ENCODE results near the gene PITPNC1.
"Not testable (repeated sequence)": the region's sequence is repeated elsewhere in the genome, so short reads cannot be mapped to it uniquely, and the experiment has no call there.

PITPNC1 gene

DNA sequence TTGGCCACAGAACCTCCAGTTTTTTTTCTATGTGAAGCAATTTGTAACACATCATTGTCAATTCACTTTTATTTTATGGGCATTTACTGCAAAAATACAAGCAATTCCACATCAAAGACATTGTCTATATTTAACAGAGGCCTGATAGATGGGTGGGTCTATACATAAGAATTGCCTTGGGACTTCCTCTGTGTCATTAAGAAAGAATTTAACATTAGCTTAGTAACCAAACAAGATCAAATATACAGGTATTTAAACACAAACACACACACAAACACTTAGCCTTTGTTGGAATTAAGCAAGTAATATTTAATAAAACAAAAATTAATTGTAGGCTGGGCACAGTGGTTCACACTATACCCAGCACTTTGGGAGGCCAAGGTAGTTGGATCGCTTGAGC is 4.3 kb upstream of the PITPNC1 start:
- no peak for DNase-seq

DNA sequence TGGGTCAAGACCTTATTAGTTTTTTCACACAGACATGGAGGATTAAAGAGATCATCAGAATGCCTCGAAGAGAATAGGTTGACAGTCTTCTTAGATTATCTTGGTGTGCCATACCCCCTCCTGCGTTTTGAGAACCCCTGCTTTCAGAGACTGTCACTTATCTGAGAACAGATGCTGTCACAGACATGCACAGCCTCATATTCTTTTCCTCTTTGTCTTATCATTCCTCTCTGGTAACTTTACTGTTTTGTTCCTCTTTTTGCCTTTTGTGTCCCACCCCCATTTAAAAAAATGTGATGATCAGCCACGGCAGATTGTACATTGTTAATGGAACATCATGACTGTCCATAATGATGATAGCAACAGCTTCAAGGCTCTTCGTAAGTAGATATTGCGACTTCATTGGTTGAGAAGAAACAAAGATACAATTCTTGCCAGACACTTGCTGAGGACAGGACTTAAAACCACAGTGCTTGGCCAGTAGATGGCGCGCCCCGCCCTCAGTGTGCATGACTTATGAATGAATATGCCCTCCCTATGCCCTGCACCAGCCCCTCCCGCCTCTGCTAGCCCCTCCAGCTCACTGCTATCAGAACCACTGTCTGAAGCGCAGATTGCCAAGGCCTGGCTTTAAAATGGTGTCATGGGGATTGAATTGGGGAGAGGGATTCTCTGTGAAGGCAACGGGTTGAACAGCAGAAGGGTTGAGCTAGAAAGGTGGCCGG is 2.6 kb upstream of the PITPNC1 start:
- DNase-seq = peak; percentile 91

DNA sequence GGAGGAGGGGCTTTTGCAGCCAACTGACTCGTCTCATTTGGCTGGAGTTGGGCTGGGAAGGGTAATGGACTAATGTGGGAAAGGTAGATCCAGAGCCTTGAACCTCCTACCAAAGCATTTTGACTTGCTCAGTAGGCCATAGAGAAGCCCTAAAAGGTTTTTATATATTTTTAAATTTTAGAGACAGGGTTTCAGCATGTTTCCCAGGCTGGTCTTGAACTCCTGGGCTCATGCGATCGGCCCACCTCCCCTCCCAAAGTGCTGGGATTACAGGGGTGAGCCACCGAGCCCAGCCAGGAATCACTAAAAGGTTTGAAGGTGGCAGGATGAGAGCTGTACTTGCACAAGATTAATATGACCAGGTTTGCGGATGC is 2.0 kb upstream of the PITPNC1 start:
- DNase-seq = no peak

DNA sequence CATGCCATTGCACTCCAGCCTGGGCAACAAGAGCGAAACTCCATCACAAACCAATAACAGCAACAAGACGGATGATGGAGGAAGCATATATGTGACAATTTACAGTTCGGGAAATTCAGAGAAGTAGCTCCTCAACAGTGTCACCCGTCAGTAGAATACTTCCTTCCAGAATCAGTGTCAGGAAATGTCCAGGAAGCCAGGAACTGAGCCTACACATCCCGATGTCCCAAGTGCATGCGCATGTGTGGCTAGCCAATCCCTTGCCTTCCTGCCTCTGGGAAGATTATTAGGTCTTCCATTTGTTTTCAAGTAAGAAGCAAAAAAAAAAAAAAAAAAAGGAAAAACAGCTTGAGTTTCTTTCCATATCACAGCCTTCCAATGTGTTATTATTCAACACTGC is 1.4 kb upstream of the PITPNC1 start:
- DNase-seq = no peak

DNA sequence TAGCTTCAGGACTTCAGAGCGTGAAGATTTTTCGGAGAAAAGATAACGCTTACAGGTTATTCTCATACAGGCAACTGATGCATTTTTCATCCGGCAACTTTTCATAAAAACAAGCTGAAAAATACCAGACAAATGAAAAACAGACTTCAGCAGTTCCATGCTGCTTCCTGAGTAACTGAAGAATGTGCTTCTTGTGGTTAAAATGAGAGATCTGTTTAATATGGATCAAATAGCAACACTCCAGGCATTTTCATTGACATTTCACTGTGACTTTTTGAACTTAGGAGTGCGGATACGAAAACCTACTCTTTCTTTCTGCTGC is 705 bp upstream of the PITPNC1 start:
- no peak for DNase-seq

DNA sequence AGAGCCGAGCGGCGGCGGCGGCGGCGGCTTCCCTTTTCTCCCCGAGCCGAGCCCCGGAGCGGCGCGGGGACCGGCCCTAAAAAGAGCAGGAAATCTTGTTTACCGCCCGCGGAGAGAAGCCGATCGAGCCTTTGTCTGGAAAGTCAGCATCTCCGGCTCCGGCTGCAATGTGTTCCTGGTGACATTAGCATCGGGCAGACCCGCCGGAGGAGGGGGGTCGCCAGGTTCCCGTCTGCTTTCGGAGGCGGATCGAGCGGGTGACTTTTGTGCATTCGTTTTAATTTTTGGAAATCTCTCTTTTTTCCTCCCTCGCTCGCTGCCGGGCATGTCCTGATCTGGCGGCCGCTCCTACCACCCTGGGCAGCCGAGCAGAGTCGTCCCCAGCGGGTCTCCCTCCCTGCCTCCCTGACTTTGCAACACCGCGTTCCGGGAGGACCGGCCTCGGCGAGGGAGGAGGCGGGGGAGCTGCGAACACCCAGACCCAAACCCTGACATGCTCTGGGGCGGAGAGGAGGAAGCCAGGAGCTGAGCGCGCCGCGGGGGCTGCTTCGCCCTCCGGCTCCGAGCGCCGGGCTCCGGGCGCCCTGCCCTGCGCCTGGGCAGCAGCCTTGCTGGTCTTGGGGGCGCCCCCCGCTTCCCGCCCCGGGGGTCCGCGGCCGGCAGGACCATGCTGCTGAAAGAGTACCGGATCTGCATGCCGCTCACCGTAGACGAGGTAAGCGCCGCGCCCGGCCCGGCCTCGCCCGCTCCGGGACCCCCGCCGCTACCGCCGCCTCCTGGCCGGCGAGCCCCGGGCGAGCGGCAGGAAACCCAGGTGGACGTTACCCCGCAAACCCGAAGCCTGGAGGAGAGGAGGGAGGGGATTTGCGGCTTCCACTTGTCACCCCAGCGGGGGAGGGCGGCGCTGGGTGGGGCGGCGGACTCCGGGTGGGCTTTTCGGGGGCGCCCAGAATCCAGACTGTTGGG is 690 bp downstream of the PITPNC1 start:
- DNase-seq = peak; percentile 62

DNA sequence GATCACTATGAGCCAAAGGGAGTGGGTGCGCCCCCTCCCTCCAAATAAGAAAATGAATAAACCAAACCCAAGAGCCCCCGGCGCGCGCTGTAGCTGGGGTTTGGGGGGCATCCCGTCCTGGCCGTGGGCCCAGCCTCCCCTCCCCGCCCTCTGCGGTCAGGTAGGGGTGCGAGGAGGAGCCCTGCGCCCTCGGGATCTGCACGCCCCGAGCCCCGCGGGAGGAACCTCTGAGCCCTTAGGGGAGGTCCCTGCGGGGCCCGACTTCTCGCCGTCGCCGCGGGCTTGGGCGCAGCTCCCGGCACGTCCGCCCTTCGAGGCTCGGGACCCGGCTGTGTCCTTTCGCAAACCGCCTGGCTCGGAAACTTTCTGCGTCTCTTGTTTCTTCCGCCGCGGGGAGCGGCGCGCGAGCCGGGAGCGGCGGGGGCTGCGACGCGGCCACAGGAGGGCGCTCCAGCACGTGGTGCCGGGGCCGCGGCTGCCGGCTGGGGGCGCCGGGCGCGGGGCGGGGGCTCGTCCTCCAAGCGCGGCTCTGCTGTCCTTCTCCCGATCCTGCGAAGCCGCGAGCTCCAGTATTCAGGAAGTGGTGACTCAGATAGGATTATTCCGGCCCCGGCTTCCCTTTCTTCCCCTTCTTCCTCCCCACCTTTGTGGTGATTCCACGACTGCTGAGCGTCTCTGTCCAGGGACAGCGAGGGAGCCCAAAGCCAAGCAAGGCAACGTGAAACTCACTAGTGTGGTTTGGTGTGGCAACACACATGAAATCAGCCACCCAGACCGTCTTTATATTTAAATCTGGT is 1.6 kb downstream of the PITPNC1 start:
- DNase-seq = peak; percentile 78

DNA sequence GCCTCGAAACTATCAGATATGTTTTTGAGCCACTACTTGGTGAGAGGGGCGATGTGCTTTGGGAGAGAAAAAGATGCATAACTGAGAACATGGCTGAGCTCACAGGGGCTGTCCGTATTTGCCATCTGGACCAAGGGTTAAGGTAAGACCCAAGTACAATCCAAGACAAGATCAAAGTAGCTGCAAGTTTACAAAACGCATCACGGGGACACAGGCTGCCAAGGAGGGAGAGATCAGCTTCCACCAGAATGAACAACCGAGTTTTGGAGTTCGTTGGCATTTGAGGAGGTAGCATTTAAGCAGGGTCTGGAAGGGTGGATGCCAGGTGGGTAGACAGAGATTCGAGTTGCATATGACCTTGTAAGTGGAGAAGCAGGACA is 2.2 kb downstream of the PITPNC1 start:
- no peak for DNase-seq

DNA sequence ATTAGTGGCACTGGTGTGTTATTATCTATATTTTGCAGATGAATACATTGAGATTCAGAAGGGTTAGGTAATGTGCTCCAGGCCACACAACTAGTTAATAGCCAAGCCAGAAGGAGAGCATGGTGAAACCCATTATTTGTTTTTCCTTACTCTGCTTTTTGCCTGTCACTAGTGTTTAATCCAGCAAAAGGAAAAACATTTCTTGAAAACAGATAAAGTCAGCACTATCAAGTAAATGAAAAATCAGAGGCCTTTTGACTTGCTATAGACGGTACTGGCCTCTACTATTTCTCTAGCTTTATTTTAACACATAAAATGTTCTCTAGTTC is 4.8 kb downstream of the PITPNC1 start:
- no peak for DNase-seq

DNA sequence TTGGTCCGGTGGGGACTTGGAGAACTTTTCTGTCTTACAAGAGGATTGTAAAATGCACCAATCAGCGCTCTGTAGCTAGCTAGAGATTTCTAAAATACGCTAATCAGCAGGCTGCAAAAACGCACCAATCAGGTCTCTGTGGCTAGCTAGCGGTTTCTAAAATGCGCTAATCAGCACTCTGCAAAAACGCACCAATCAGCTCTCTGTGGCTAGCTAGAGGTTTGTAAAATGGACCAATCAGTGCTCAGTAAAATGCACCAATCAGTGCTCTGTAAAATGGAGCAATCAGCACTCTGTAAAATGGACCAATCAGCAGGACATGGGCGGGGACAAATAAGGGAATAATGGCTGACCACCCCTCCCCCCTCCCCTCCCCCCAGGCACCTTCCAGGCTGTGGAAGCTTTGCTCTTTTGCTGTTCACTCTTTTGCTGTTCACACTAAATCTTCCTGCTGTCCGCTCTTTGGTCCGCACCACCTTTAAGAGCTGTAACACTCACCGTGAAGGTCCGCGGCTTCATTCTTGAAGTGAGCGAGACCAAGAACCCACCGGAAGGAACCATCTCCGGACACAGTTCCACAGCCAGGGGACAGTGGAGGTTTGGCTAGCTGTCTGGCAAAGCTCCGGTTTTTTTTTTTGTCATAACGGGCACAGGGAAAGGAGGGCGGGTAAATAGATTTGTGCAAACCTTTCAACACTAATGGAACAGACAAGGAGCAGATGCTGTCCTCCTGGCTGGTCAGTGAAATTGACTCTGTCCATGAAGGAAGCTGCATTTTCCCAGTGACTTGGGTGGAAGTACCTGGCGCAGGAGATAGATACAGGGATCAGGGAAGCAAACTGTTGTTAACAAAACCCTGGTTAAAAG is 8.3 kb downstream of the PITPNC1 start:
- DNase-seq = no peak

DNA sequence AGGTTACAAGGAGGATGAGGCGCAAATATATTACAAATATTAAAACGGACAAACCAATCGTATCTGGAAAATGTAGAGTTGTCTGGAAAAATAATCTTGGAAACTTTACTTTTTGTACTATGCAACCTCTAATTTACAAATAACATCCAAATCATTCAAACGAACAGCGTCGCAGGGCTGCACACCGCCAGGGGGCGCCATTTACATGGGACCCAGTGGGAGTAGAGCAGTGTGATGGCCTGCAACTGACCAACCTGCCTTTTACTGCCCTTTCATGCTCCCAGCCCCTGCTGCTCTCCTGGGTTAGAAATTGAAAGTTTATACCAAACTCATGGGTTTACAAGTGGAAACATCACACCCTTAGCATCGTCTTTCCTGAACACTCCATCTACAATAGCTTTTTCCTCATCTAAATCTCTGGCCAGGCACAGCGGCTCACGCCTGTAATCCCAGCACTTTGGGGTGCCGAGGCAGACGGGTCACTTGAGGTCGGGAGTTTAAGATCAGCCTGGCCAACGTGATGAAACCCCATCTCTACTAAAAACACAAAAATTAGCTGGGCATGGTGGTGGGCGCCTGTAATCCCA is 10.0 kb downstream of the PITPNC1 start:
- peak; percentile 78 for DNase-seq

DNA sequence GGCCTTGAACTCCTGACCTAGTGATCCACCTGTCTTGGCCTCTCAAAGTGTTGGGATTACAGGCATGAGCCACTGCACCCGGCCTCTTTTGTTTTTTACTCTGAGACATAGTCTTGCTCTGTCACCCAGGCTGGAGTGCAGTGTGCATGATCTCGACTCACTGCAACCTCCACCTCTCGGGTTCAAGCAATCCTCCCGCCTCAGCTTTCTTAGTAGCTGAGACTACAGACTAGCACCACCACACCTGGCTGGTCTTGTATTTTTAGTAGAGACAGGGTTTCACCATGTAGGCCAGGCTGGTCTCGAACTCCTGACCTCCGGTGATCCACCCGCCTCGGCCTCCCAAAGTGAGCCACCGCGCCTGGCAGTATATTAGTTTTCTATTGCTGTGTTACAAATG is 11.5 kb downstream of the PITPNC1 start:
- not testable (repeated sequence) for DNase-seq

DNA sequence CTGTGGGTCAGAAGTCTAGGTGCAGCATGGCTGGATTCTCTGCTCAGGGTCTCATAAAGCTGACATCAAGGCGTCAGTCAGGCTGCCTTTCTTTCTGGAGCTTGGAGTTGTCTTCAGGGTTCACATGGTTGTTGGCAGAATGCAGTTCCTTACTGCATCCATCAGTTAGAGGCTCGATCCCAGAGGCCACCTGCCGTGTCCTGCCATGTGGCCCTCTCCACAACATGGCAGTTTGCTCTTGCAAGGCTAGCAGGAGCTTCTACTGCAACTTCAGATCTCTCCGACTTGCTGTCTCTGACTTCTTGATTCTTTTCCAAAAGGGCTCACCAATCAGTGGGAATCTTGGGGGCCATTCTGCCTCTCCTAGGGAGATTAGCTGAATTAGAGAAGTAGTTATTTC is 11.9 kb downstream of the PITPNC1 start:
- DNase-seq = no peak

DNA sequence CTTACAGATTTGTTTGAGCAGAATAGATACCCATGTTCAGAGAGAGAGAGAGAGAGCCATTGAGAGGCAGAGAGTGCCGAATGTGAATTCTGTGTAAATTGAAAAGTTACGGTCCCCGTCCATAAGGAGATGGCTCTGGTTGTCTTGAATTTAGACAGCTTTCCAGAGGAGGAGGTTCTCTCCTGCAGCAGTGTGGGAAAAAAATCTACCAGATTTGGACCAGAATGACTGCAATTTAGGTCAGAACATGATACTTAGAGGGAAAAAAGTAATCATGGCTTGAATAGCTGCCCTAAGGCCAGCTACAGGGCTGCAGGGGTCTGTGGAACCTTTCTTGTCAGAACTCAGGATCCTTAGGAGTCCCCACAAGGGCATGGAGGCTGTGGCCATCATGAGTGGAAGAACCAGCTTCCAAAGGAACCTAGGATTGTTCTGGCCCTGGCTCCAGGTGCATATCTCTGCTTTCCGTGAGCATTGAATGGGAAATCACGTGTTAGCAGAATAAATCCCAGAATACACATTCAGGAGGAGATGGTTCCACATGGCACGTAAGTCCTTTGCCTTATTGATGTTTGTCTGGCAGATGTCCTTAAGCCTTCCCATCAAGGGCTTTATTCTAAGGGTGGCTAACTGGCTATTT is 13.0 kb downstream of the PITPNC1 start:
- no peak for DNase-seq

DNA sequence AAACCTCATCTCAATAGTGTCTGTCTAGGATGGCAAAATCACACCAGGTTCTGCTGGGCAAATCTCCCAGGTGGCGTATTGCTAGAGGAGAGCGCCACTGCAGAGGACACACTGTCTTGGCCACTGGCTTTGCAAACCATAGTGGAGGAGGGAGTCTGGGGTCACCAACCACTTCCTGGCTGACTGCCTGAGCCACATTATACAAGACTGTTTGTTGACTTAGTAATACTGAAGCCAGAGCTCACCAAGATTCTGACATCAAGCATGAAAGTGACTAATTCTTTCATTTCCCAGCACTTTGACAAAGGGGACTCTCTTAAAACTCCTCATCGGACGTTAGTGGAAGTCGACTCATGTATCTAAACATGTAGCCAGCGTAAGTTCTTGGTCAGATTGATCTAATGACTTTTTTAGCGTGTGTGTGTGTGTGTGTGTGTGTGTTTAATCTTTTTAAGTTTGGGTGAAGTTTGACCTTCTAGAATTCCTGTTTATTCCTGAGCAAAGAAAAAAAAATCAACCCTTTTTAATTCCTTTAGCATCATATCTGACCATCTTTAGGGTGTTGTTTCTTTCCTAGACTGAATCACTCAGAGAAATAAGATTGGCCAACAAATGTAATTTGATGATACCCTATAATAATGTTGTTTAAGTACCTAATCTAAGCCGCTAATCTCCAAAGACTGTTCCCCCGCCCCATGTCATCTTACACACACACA is 13.7 kb downstream of the PITPNC1 start:
- DNase-seq = peak; percentile 77

DNA sequence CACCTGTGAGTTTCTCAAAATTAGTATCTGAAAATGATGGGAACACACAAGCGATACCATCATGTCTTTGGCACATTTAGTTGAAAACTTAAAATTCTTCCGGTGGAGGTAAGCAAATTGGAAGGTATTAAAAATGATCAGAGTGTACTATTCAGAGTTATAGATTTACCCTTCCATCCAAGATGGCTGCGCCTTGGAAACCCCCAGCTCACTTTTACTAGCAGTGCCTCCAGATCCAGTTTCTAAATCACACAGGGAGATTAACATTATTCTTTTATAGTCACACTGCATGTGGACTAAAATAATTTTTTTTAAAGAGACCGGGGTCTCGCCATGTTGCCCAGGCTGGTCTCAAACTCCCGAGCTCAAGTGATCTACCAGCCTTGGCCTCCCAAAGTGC is 15.0 kb downstream of the PITPNC1 start:
- peak; percentile 31 for DNase-seq

DNA sequence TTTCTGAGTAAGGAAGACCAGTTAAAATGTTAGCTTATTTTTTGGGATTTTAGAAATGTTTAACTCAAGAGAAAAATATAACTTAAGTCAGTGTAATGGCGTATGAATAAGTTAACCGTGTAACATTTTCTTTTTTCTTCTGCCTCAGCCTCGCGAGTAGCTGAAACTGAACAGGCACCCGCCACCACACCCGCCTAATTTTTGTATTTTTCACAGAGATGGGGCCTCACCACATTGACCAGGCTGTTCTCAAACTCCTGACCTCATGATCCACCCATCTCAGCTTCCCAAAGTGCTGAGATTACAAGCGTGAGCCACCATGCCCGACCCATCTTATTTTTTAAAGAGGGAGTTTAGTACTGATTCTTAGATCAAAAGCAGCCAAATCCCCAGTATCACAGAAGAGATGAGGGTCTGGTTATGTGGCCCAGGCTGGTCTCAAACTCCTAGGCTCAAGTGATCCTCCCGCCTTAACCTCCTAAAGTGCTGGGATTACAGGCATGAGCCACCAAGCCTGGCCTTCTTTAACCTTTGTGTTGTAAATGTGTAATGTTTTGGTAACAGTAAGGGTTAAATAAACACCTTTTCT is 16.8 kb downstream of the PITPNC1 start:
- no peak for DNase-seq

DNA sequence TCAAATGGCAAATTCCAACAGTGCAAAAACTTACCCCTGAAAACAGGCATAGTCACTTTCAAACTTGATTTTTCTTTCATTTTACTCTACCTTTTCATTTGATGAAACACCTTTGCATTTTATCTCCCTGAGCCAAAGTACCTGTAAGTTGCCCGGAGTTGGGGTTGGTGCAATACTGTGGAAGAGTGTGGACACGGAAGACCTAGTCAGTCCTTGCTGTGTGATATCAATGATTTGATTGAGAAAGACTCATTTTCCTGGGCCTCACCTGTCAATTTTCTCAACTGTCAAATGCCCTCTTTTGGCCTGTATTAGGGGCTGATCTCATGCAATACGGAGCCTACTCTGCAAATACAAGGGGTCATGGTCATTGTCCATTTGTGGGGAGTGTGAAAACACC is 22.6 kb downstream of the PITPNC1 start:
- no peak for DNase-seq

DNA sequence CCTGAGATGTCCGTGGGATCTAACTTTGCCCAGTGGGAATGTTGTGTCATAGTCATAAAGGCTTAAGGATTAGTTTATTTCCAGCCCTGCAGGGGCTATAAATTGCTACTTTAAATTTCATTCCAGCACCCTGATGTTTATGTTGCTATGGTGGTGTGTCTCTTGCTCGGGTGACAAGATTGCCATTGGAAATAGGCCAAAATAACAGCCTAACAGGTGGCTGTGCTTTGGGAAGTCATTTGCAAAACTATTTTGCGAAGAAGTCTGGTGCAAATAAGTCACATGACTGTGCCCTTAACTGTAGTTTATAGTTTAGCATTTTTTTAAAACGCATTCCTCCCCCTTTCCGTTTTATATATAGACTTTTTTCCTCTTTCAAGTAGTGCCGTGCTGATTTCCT is 23.1 kb downstream of the PITPNC1 start:
- DNase-seq = no peak

DNA sequence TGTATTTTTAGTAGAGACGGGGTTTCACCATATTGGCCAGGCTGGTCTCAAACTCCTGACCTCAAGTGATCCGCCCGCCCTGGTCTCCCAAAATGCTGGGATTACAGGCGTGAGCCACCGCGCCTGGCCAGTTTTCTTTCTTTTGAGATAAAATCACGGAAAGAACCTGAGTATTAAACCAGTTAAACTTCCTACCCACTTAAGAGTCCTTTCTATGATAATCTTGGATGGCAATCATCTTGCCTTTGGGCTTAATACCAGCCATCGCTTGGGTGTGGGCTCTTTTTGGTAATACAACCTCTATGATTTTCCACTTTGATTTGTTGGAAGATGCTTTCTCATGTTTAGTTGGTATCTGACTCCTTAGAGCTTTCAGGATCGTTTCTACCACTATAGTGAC is 24.0 kb downstream of the PITPNC1 start:
- DNase-seq = no peak
